HG02610 (cell line): Measurements from ENCODE around the gene INPP4B.

Source experiments
- ATAC-seq: cut with Tn5 transposase; IDR thresholded peaks from one replicate; pipeline ENCODE4 v1.9.1; 2021; ENCODE audit warnings: mild to moderate bottlenecking, moderate library complexity; ENCODE audit not compliant: unreplicated experiment

INPP4B gene

DNA sequence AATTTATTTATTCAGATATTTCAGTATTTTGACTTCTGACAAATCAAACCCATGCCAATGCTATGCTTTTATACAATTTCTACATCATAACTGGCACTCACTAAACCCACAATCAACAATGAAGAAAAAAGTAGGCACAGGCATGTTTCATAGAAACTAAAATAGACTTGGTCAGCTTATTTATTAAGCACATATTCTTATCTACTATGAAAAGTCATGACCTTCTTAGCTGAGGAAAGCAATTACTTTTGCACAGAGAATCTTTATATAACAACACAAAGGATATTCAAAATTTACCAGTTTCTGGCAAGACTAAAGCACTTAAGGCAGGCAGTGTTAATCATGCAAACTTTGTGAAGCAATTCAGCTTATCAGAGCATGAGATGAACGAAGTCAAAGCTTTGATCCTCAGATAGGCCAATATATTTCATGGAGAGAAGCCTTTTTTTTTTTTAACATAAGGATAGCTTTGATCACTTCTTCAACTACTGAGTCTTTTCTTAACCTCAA, 490.6 kb downstream of the INPP4B start:
- ATAC-seq: no peak

DNA sequence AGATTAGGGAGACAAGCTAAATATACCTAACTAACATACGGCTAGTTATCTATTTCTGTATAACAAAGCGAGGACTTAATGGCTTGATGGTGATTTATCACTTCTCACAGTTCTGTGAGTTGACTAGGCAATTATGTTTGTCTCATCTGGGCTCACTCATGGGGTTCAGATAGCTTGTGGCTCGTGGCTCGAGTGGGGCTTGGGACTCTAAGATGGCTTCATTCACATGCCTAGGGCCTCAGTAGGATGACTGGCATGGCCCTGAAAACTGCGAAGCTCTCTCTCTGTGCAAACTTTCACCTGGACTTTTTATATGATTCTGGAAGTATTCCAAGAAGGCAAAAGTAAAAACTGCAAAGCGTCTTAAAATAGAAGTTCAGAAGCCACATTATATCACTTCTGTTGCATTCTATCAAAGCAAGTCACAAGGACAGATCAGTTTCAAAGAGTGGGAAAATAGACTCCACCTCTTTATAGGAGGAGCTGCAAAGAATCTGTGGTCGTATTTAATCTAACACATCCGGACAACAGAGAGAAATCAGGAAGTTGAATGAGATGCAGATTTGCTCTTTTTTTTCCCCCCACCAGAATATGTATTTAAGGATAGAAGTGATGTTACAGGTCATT, 491.2 kb downstream of the INPP4B start:
- no peak for ATAC-seq

- no peak for ATAC-seq
These were observed 492.1 kb downstream of the INPP4B start for GRCh38 chr4:142354041-142354440.

- ATAC-seq: peak; percentile 54
These were observed 492.9 kb downstream of the INPP4B start for GRCh38 chr4:142353149-142353738.

DNA sequence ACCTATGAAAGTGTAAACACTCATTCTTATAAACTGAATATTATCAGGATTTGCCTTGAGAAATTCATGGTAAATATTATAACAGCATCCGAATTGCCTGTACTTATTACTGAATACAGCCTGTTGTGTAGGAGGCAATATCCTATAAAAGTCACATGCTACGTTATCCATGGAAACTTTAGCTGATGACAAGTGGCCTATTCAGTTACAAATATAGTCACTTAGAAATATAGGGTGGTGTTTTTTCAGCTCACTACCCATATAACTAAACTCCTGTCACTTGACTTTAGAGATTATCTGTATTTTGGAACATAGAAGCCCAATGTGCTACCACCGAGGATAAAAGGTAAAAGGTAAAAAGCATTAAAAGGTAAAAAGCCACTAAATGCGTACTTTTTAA, 493.4 kb downstream of the INPP4B start:
- no peak for ATAC-seq

- no peak for ATAC-seq
These were observed 494.1 kb downstream of the INPP4B start for GRCh38 chr4:142351958-142352357.

- no peak for ATAC-seq
These were observed 495.2 kb downstream of the INPP4B start for GRCh38 chr4:142350871-142351270.

- no peak for ATAC-seq
These were observed 497.5 kb downstream of the INPP4B start for GRCh38 chr4:142348613-142349021.

DNA sequence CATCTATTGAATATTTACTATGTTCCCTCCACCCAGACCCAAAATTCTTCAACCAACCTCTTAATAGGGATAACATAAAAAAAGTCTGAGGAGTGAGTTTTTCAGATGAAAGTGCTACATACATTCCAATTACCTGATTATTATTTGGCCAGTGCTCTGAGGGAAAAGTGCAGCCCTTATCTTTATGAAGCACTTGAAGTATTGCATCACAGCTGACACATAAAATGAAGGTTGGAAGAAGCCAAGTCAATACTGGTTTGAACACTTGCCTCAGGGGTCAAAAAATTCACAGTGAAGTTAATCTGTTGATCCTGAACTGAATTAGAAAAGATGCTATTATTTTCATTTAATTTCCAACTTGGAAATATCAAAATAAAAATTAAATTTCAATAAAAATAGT, 498.9 kb downstream of the INPP4B start:
- no peak for ATAC-seq

- no peak for ATAC-seq
These were observed 500.2 kb downstream of the INPP4B start for GRCh38 chr4:142345924-142346323.

DNA sequence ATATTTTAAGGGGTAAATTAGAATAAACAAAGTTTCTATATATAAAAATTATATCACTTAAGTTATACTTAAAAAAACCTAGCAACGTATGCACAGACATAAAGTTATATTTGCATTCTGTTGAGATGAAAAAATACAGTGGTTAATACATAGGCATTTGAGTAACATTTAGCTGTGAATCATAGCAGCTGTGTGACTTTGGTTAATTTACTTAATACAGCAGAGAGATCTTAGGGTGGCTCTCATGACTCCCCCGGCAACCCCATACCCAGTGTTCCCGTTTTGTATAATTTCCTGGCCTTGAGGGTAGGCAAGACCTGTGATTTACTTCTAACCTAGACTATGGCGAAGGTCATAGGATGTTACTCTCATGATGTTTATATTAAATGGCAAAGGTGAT, 504.8 kb downstream of the INPP4B start:
- ATAC-seq: no peak

GRCh38 chr4:142339053-142339452, 507.0 kb downstream of the INPP4B start:
- no peak for ATAC-seq

DNA sequence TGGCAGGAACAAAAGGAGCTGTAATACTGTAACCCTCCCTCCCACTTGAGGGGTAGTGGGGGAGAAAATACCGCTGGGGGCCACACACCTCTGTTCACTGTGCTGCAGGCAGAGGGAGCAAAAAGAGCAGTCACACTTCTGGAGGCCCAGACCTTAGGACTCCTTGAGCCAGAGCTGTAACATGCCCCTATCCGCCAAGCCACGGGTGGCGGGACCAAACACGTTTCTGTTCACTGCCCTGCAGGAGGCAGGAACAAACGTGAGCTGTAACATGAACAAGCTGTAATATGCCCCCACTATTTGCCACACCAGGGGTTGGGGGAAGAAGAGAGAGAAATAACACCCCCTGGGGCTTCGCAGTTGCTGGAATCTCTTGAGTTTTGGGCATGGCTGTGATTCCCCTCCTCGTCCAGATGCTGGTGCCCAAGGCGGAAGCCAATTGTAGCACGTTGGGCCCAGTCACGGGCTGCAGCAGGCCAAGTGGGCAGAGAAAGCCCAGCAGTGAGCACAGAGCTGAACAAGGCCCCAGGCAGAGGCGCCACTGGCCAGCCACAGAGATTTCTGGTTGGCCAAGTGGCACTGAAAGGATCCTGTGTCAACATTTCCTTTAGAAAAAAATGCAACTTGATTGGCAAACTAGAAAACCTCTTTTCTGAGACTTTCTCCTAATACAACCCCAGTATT, 509.7 kb downstream of the INPP4B start:
- no peak for ATAC-seq

GRCh38 chr4:142334931-142335330, 511.2 kb downstream of the INPP4B start:
- no peak for ATAC-seq

GRCh38 chr4:142331646-142332045, 514.5 kb downstream of the INPP4B start:
- ATAC-seq: no peak

DNA sequence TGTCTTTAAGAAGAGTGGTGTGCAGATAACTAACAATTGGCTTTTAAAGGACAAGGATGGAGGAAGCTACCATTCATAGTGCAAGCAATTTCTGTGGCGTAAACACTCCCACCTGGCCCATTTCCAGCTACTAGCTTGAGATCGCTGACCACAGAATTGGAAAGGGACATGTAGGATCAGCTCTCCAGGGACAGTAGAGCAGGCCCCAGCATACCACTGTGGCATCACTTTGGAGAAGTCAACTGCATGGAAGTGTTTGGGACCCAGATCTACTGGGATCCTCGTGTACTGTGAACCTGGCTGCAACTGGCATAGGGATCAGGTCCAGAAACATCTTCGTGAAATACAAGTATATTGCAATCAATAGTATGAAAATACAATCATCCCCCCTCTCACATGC, 515.0 kb downstream of the INPP4B start:
- no peak for ATAC-seq

- no peak for ATAC-seq
These were observed 515.8 kb downstream of the INPP4B start for GRCh38 chr4:142330311-142330710.

DNA sequence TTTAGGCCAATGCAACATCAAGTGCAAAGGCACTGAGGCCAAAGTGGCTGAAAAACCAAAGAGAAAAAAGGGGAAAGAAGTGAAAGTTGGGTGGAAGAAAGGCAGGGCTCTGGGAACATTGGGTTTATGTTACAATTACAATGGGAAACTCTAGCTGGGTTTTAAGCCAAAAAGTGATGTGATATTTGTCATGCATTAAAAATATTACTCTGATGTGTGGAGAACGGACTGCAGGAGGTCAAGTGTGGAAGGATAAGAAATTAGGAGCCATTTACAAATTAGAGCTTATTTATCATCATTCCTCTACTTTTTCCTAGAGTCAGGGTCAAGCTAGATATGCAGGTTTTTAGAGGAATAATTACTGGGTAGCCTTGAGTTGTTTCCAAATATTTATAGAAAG, 516.8 kb downstream of the INPP4B start:
- no peak for ATAC-seq

DNA sequence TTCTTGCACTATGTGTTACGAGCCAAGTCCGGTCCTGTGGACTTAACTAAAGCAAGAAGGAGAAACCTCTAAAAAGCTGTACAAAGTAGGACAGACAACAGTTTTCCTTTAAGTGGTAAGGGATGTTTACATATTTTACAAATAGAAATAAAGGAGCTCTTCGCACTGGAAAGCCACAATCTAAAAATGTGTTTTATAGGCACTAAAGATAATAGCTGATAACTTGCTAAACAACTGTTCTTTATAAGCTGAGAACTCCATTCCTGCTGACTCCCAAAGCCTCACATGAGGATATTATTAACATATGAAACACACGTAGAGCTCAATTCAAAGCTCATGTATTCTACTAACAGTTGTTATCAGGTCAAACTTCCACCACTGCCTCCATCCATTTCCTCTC, 519.9 kb downstream of the INPP4B start:
- no peak for ATAC-seq

- no peak for ATAC-seq
These were observed 521.5 kb downstream of the INPP4B start for GRCh38 chr4:142324572-142324971.

DNA sequence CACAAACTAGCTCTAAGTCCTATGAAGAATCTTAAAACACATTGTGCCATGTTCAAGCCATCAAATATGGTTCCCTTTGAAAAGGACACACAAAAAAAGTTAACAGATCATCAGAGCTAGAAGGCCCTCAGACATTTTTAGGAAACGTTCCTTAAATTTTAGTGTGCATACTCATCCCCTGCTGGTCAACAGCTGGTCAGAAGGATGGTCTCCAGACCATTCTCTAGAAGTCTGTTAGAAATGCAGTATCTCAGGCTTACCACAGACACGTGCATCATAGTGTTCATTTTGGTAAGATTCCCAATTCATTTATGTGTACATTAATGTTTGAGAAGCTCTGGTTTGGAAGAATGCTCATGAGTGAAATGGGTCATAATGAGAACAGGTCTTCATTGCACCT, 523.1 kb downstream of the INPP4B start:
- ATAC-seq: no peak

- ATAC-seq: no peak
These were observed 527.8 kb downstream of the INPP4B start for GRCh38 chr4:142318280-142318679.
